DMS53 treated with DMSO at 0.1 percent for 48 hours (cell line): ENCODE measurements around the gene DIS3L2.

ENCODE experiments used
- DNase-seq: peaks from one replicate; lab custom pipeline; 2025; ENCODE audit not compliant: unreplicated experiment; lab: John Stamatoyannopoulos, UW

DIS3L2 gene

DNA sequence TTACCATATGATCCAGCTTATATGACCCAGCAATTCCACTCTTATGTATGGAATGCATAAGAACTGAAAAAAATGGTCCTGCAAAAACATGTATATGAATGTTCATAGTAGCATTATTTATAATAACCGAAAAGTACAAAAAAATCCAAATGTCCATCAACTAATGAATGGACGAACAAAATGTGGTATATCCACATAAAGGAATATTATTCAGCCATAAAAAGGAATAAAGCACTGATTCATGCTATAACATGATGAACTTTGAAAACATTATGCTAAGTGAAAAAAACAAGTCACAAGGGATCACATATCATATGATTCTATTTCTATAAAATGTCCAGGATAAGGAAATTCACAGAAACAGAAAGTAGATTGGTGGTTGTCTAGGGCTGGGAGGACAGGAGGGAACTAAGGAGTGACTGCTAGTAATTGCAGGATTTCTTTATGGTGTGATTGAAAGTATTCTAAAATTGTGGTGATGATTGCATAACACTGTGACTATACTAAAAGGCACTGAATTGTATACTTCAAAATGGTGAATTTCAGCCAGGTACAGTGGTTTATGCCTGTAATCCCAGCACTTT, 10.0 kb upstream of the DIS3L2 start:
- no peak for DNase-seq

DNA sequence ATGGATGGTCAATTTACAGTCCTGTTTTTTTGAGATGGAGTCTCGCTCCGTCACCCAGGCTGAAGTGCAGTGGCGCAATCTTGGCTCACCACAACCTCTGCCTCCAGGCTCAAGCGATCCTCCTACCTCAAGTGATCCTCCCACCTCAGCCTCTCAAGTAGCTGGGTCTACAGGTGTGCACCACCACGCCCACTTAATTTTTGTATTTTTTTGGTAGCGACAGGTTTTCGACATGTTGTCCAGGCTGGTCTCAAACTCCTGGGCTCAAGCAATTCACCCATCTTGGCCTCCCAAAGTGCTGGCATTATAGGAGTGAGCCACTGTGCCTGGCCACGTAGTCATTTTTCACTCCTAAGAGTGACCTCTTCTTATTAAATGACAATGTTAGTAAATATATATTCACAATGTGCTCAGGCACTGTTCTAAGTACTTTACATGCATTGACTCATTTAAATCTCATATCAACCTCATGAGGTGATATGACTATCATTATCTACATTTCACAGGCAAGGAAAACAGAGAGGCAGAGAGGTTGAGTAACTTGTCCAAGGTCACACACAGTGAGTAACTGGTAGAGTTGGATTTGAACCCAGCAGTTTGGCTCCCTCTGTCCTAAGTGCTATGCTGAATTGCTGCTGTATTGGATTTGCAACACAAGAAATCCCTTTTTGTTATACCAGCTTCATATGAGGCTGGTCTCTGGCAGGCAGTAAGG, 5.6 kb upstream of the DIS3L2 start:
- no peak for DNase-seq

DNA sequence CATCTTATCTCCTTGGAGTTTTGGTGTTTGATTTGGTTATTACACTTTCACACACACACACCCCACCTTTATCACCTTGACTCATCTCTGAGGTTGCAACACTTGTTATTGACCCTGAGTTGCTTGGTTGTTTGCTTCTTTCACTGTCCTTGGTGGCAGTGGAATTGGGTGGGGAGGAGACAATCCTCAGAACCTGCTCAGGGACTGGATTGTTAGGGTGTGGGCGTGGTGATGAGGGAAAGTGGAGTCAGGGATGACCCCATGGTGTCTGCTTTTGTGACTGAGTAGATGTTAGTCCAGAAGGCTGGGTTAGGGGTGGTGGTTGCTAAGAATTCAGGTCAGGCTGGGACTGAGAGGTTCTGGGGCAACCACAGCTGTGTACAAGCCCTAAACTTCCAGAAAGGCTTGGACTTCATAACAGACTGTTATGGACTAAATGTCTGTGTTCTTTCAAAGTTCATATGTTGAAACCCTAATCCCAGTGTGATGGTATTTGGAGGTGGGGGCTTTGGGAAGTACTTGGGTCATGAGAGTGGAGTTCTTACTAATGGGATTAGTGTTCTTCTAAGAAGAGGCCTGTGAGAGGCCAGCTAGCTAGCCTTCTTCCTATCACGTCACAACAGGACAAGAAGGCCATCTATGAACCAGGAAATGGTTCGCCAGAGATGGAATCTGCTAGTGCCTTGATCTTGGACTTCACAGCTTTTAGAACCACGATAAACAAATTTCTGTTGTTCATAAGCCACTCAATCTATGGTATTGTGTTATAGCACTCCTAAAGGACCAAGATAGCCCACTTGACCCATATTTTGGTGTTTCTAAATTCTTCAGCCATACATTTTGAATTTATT, 3.4 kb upstream of the DIS3L2 start:
- no peak for DNase-seq

DNA sequence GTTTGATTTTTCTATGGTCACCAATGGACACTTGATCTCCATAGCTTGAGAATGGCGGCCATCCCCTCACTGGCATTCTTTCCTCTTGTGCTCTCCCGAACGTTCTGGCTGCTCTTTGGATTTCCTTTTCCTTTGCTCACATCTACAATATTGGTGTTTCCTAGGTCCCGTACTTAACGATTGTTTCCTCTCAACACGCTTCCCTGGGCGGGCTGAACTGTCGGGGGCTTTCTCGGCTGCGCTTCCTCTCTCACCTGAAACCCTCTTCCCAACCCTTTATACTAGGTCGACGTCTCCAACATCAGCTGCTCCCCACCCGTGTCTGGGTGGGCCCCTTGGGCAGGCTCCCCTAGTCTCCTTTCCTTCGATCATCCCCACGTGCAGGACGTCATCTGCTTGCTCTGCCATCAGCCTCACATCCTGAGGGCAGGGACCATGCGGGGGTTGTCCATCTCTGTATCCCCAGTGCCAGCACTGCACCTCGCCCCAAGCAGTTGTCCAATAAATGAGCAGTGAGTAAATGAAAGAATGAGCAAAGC, 634 bp upstream of the DIS3L2 start:
- DNase-seq: no peak

DNA sequence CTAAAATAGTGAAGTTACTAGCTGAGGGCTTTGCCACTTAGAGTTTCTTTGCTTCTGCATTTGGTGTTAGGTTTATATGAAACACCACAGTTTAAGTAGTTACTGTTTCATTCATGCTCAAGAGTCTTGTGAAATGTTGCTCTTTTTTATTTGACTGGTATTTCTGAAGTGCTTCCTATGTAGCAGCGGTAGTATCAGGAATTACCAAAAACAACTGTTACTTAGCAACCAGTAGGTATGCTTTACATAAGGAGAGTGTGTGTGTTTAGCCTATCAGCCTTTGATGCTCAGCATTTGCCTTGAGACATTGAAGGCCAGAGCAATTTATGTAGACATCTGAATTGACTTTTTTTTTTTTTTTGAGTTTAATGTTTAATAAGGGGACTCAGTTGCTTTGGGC, 3.6 kb downstream of the DIS3L2 start:
- DNase-seq: no peak

DNA sequence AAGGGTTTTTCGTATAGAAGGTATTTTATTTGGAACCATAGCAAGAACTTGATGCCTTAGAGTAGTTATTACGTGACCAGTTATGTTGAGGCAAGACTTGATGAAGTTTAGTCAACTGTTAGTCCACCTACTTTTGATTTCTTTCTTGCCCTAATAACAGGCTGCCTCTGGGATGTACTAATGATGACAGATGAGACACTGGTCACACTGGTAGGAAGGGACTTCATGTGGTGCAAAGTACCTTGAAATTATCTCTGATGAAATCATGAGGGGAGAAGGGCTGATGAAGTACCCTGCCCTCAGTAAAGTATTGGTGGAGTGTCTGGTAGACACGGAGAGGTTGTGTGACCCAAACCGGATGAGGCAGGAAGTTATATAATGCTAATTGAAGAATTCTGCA, 5.4 kb downstream of the DIS3L2 start:
- no peak for DNase-seq

DNA sequence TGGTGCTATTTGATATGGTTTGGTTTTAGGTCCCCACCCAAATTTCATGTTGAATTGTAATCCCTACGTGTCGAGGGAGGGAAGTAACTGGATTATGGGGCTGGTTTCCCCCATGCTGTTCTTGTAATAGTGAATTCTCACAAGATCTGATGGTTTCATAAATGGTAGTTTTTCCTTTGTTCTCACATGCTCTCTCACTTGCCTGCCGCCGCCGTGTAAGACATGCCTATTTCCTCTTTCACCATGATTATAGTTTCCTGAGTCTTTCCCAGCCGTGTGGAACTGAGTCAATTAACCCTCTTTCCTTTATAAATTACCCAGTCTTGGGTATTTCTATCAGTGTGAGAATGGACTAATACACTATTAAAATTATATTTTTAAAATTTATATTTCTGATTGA, 7.3 kb downstream of the DIS3L2 start:
- DNase-seq: no peak

DNA sequence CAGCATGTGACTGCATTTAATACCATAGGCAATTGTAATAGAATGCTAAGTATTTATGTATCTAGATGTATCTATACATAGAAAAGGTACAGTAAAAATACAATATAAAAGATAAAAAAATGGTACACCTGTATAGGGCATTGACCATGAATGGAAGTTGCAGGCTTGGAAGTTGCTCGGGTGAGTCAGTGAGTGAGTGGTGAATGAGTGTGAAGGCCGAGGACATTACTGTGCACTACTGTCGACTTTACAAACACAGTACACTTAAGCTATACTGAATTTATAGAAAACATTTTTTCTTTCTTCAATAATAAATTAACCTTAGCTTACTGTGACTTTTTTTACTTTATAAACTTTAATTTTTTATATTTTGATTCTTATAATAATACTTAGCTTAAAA, 8.9 kb downstream of the DIS3L2 start:
- DNase-seq: no peak

DNA sequence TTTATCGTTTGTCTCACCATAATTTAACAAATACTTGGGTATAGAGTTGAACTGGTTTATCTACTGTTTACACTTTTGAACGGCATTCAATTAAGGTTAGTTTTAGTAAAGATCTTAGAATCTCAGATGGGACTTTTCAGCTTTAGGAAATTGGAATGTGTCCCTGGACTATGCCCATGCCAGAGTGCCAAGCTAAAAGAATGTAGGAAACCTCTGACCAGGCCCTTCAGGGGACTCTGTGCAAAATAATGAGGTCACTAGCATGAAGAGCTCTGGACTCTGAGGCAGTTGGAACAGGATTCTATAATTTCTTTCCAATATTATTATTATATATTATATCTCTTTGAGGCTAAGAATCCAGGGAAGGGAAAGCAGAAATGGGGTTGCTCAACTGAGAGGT, 13.5 kb downstream of the DIS3L2 start:
- DNase-seq: no peak

DNA sequence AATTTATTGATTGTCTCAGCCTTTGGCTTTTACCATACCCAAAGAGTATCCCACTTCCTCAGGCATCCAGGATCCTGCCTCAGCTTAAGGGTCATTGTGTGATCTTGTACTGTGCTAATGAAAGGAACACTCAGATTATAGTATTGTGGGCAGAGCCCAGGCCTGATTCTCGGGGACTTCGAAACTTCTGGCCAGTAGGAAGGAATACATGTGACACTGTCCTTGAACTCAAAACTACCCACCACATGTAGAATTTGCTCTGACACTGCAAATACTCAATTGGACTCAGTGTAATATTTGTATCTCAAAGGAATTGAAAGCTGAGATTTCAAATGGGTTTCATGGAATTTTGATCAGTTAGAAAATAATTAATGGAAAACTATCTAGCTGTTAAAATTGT, 15.9 kb downstream of the DIS3L2 start:
- DNase-seq: no peak

DNA sequence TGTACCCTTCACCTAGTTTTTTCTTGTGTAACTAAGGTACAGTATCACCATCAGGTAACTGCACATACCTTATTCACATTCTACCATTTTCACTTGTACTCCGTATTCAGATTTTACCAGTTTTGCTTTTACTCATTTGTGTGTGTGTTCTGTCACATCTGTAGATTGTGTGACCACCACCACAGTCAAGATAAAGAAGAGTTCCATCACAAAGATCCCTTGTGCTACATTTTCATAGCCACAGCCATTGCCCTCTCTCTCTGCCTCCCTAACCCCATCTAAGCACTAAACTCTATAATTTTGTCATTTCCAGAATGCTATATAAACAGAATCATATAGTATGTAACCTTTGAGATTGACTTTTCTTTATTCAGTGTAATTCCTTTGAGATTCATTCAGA, 23.5 kb downstream of the DIS3L2 start:
- no peak for DNase-seq

DNA sequence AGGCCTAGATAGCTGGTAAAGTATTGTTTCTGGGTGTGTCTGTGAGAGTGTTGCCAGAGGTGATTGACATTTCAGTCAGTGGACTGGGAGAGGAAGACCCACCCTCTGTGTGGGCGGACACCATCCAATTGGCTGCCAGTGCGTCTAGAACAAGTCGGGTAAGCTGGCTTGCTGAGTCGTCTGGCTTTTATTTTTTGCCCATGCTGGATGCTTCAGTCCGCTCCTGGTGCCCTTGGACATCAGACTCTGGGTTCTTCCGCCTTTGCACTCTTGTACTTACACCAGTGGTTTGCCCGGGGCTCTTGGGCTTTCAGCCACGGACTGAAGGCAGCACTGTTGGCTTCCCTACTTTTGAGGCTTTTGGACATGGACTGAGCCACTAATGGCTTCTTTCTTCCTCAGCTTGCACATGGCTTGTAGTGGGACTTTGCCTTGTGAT, 24.3 kb downstream of the DIS3L2 start:
- DNase-seq: no peak

DNA sequence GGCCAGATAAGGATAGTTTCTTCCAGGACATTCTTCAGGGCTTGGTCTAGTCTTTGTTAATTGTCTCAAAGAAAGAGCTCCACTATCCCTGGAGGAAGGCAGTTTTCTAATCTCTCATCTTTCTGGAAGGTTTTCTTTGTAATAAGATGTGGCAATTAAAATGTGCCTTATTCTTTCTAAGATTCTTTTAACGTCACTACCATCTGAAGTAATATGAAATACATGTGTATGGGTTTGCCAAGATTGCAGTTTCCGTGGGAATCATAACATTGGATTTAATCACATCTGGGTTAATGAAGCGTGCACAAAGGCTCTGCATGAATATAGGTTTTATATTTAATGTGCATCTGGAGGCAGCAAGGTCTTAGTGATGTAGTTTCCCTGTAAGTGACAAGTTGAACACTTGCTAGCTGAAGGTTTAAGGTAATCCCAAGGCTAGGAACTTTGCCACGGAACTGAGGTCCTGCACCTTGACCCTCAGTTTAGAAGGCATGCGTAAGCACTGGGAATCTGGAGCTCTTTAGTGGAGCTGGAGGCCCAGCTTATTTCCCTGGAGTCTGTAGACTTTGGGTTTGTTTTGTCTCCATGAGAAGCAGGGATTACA, 25.7 kb downstream of the DIS3L2 start:
- DNase-seq: no peak

DNA sequence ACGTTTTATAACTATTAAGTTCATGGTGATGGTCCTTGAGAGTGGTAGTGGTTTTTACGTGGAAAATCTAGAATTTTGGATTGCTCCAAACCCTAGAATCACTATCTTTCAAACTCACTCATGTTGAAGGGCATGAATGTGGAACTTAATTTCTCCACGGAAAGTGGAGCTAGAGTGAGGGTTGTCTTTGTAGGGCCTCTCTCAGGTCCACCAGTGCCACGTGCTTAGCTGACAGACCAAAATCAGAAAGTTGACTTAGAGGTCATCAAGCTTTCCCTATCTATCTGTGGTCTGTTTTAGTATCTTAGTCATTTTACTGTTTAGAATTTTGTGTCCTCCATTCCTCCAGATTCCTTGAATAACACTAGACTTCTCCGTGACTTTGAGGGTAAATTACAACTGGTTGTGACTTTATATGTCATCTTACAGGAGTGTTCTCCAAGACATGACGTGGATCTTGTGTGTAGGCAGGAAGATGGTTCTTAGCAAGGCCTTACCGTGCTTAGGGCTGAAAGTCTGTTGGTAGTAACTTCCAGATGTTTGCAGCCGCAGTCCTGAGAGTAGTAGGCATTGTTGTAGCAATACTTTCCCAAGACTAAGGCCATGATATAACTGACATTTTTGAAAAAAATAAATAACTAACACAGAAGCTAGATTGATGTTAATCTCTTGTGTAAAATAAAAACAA, 26.8 kb downstream of the DIS3L2 start:
- DNase-seq: no peak

DNA sequence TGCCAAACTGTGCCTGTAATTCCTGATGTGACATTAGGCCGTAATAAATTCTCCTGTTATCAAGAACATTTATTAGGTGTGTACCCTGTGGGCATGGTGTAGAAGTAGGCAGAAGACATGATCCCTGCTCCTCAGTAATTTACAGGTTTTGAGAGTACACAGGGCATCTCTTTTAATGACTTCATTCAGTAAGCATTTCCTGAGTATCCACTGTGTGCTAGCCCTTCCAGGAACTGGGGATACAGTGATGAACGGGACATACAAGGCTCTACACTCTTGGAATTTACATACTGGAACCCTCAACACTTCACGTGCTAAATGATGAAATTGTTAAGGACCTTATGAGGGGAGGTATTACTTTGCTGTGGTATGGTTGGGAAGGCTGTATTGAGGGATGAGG, 30.2 kb downstream of the DIS3L2 start:
- DNase-seq: no peak

DNA sequence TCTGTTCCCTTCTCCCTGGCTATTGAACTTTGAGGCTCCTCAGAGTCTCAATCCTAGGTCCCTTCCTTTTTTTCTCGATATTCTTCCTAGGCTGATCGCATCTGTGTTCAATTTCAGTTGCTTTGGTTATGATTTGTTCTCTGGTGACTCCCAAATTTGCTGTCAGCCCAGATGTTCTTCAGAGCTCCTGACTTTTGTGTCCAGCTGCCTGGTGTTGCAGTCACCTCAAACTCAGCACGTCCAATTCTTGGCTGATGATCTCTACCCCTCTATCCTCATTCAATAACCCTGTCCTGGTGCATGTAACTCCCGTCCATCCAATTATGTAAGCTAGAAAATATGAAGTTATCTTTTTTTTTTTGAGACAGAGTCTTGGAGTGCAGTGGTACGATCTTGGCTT, 31.4 kb downstream of the DIS3L2 start:
- no peak for DNase-seq

DNA sequence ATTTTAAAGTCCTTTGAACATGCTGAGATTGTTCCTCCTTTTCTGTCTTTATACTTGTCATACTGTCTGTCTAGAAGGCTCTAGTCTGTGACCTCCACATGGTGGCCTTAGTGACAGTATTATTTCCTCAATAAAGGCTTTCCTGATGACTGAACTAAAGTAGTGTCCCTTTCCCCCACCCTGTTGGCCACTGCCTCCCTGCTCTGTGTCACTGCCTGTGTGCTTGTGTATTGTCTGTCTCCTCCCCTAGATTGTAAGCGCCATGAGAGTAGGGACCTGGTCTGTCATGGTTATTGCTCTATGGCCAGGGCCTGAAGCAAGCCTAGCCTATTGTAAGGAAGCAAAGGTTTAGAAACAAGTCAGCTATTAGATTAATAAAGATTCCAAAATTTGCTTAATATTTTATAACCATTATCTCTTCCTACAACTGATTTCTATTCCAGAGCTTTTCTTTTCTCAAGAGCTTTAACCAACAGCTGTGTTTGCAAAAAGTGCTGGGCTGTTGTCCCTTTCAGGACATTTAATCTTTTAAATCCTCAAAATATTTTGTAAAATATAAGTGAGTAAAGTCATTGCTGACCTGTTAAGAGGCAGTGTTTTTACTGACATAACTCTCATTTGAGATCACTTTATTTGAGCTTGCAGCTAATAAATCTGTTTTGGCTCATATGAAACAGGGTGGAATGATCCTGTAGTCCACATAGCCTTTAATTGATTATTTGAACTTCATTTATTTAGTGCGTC, 35.5 kb downstream of the DIS3L2 start:
- no peak for DNase-seq

DNA sequence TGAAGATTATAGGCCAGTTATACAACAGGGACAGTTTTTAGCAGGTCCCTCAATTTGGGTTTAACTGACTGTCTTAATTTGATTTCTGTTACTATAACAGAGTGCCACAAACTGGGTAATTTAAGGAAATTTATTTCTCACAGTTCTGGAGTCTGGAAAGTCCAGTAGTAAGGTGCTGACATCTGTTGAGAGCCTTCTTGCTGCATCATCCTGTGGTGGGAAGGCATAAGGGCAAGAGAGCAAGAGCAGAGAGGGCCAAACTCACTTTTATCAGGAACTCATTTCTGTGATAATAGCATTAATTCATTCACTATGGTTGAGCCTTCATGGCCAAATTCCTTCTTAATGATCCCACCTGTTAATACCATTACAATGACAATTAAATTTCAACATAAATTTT, 36.5 kb downstream of the DIS3L2 start:
- no peak for DNase-seq

DNA sequence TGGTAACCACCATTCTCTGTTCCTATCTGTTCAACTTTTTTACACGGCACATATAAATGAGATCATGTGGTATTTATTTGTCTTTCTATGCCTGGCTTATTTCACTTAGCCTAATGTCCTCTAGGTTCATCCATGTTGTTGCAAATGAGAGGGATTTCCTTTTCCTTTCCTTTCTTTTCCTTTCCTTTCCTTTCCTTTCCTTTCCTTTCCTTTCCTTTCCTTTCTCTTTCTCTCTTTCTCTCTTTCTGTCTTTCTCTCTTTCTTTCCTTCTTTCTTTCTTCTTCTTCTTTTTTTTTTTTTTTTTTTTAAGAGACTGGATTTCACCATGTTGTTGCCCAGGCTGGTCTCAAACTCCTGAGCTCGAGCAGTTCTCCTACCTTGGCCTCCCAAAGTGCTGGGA, 38.9 kb downstream of the DIS3L2 start:
- no peak for DNase-seq

DNA sequence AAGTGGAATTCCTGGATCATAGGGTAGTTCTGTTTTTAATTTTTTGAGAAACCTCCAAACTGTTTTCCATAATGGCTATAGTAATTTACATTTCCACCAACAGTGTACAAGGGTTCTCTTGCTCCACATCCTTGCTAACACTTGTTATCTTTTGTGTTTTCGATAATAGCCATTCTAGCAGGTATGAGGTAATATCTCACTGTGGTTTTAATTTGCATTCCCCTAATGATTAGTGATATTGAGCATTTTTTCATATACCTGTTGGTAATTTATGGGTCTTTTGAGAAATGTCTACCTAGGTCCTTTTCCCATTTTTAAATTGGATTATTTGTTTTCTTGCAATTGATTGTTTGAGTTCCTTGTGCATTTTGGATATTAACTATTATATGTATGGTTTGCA, 39.6 kb downstream of the DIS3L2 start:
- DNase-seq: no peak
